Kidney (tissue), 14 donors: Measurements from ENCODE around the gene NOSTRIN. TPM values are rescaled to one million over a fixed set of nuclear protein-coding genes. Genes with fewer than 3 reads are reported as not detected.

Experiments used
- DNase-seq, 5 donors: peaks; one replicate each; pipeline ENCODE4 v3.0.0-alpha.2; 2013 to 2020
- FAIRE-seq: peaks from 2 replicates; lab custom pipeline; 2012; peaks lifted over from hg19 to GRCh38; lab: Jason Lieb, UNC
- H3K27ac ChIP-seq, 2 donors: one replicate each; pipeline ENCODE4 v1.7.0; 2013; ENCODE audit warnings: low read depth in 2 of 2, low read length in 2 of 2, inconsistent platforms in 1 of 2
- H3K27me3 ChIP-seq: one replicate; pipeline ENCODE4 v1.7.1; 2013; ENCODE audit warnings: low read length, inconsistent platforms; ENCODE audit not compliant: control insufficient read depth, insufficient read depth
- H3K36me3 ChIP-seq, 3 donors: one replicate each; pipeline versions ENCODE4 v1.7.0 to v1.7.1; 2013; ENCODE audit warnings: low read length in 3 of 3, control low read depth in 1 of 3, inconsistent platforms in 1 of 3; ENCODE audit not compliant: insufficient read depth in 3 of 3, control insufficient read depth in 2 of 3
- H3K4me1 ChIP-seq, 3 donors: one replicate each; pipeline versions ENCODE4 v1.7.0 to v1.7.1; 2013; ENCODE audit warnings: low read length in 3 of 3, inconsistent platforms in 1 of 3, low read depth in 1 of 3; ENCODE audit not compliant: control insufficient read depth in 2 of 3, insufficient read depth in 2 of 3
- H3K4me3 ChIP-seq, 3 donors: one replicate each; pipeline versions ENCODE4 v1.7.0 to v1.8.1; 2013; ENCODE audit warnings: low read length in 3 of 3, control low read depth in 1 of 3, inconsistent platforms in 1 of 3
- H3K9ac ChIP-seq, 3 donors: one replicate each; pipeline versions ENCODE4 v1.7.0 to v1.7.1; 2013; ENCODE audit warnings: low read length in 3 of 3, control low read depth in 1 of 3, inconsistent platforms in 1 of 3
- H3K9me3 ChIP-seq, 3 donors: one replicate each; pipeline versions ENCODE4 v1.7.0 to v1.7.1; 2013; ENCODE audit warnings: low read length in 3 of 3, control low read depth in 1 of 3, inconsistent platforms in 1 of 3; ENCODE audit not compliant: control insufficient read depth in 2 of 3, insufficient read depth in 1 of 3
- CTCF ChIP-seq: IDR thresholded peaks from 3 replicates; pipeline ENCODE4 v1.5.1; 2012; ENCODE audit warnings: mild to moderate bottlenecking, moderate library complexity, borderline replicate concordance; ENCODE audit not compliant: insufficient read depth; ENCODE audit errors: extremely low read depth
- intact Hi-C: fragments of 100-400 bp; cut with DNase I; formaldehyde crosslinking; loops from one replicate; pipeline ENCODE4 v1.11.1; 2022
- polyA plus RNA-seq: library from polyadenylated mRNA; stranded (reverse); fragments of 350-450 nt; fragmentation: Illumina TruSeq; extraction: RNeasy Lipid Tissue Mini Kit (QIAGEN cat#74804); gene quantifications from one replicate; pipeline ENCODE4 v1.2.3, GENCODE V29; 2014; ENCODE audit warnings: low read depth, low replicate concordance; ENCODE audit not compliant: insufficient read depth
- total RNA-seq: library from RNA; stranded (reverse); fragmentation: NEBNext Ultra II Directional; extraction: Animal tissue kit (Norgen Biotek cat#: 25700); gene quantifications from one replicate; pipeline ENCODE4 v1.2.1, GENCODE V29; 2021
- donor health status: control.
- donor health status: control.
- donor health status: control.
- donor health status: control.
- donor health status: control.
- donor health status: DM: yes; HTN: yes; CAD: no.
- donor health status: Normal renal cell carcinoma (clear cell type).

NOSTRIN gene
- total and polyA plus RNA-seq, 2 donors from 2014 or later = 41.8 to 50.2 TPM

DNA sequence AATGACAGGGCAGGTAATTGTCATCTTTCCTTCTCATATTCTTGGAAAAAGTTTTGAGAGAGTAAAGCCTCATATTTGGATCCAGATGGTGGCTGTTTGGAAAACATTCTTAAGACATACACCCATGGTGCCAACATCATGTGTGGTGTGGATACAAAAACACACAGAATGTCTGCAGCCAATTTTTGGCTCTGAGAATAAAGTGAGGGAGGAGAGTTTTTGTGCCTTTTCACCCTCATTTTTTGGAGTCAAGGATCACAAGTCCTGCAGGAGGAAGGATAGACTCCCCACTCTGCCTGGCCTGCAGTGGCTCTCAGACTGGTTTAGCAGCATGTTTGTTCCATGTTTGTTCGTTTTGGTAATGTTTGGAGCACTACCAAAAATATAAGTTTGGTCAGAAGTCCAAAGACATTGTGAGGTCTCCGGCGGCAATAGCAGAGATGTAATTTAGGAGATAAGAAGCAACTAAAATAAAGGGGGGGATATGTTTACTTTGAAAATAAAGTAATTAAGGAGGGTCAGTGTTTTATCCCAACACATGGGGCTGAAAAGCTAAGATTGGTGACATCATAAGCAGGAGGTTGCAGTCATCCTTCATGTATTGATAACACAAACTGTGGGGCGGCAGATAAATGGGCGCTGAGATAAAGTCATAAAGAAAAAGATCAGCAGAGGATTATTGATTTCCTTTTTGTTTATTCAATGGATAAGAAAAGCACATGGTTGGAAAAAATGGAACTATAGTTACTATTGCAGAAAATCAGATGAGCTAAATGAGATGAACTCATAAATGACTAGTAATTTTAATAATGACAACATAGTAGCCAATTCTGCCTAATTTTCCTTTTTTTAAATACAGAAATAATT lies 655 bp downstream of the NOSTRIN start:
- FAIRE-seq (no peak), DNase-seq (no peak)
- no peak for TF ChIP-seq CTCF
- peak overlapping the region in 2 of 3 donors; percentile 31 to 57 for H3K9ac ChIP-seq
- H3K36me3 ChIP-seq = no peaks in the 10 kb centered on the region
- H3K9me3 ChIP-seq = no peaks in the 10 kb centered on the region
- peaks cover 0 to 8% (median 7%) of the 10 kb centered on the region in 3 donors for H3K4me1 ChIP-seq
- H3K4me3 ChIP-seq = peak overlapping the region; percentile 26 to 75 (median 73)
- peak overlapping the region; percentile 56 to 79 for H3K27ac ChIP-seq
- intact Hi-C loops = no loop called here
- no peaks in the 10 kb centered on the region for H3K27me3 ChIP-seq

- DNase-seq = peak in 1 of 5 donors; percentile 48
- no peak for FAIRE-seq
- H3K27ac ChIP-seq = peak overlapping the region in 1 of 2 donors; percentile 36
- H3K36me3 ChIP-seq = no peaks in the 10 kb centered on the region
- no peaks in the 10 kb centered on the region for H3K27me3 ChIP-seq
- intact Hi-C loops = no loop called here
- TF ChIP-seq CTCF = no peak
- peak overlapping the region in 1 of 3 donors; percentile 57 for H3K9ac ChIP-seq
- H3K4me1 ChIP-seq = peaks cover 0 to 5% (median 3%) of the 10 kb centered on the region in 3 donors
- no peaks in the 10 kb centered on the region for H3K9me3 ChIP-seq
- peak overlapping the region in 2 of 3 donors; percentile 21 to 73 for H3K4me3 ChIP-seq
Measured at GRCh38 chr2:168804214-168804613, 1.8 kb downstream of the NOSTRIN start.

GRCh38 chr2:168805615-168806014 lies 3.2 kb downstream of the NOSTRIN start:
- Histone ChIP-seq H3K9me3 (no peaks in the 10 kb centered on the region), H3K4me1 (peaks cover 0 to 5% (median 2%) of the 10 kb centered on the region in 3 donors), H3K4me3 (peak overlapping the region in 1 of 3 donors; percentile 24), H3K27ac (no peak overlapping the region), H3K27me3 (no peaks in the 10 kb centered on the region), H3K9ac (no peak overlapping the region), H3K36me3 (no peaks in the 10 kb centered on the region)
- TF ChIP-seq CTCF = no peak
- FAIRE-seq (no peak), DNase-seq (no peak)
- intact Hi-C loops = no loop called here
